Ovary (tissue), 9 donors: ENCODE data around the gene BLVRA. TPM values are rescaled to one million over a fixed set of nuclear protein-coding genes. Genes with fewer than 3 reads are reported as not detected.

Source experiments
- DNase-seq, 5 donors: peaks; one replicate each; pipeline ENCODE4 v3.0.0-alpha.2; 2019 to 2020
- H3K27ac ChIP-seq, 2 donors: fragments of 200-600 bp; one replicate each; pipeline versions ENCODE4 v1.5.1 to v1.8.0; 2019 to 2022
- H3K27me3 ChIP-seq: fragments of 200-600 bp; one replicate; pipeline ENCODE4 v1.8.0; 2022
- H3K36me3 ChIP-seq: fragments of 200-600 bp; sonication (generic); one replicate; pipeline ENCODE4 v1.5.1; 2019
- H3K4me1 ChIP-seq: one replicate; pipeline ENCODE4 v1.8.1; 2013; ENCODE audit warnings: mild to moderate bottlenecking, moderate library complexity; ENCODE audit not compliant: insufficient read depth
- H3K4me3 ChIP-seq: fragments of 200-600 bp; sonication (generic); one replicate; pipeline ENCODE4 v1.5.1; 2017
- H3K9me3 ChIP-seq, 2 donors: fragments of 200-600 bp in 1 of 2; sonication (generic) in 1 of 2; one replicate each; pipeline versions ENCODE4 v1.5.1 to v1.8.1; 2013 to 2019; ENCODE audit warnings: mild to moderate bottlenecking in 1 of 2, moderate library complexity in 1 of 2
- CTCF ChIP-seq, 3 donors: fragments of 450-650 bp in 2 of 3; fragments of 200-600 bp in 1 of 3; IDR thresholded peaks; one replicate each; pipeline versions ENCODE4 v1.5.1 to v1.8.0; 2016 to 2022; ENCODE audit warnings: antibody characterized with exemption in 3 of 3, mild to moderate bottlenecking in 1 of 3
- EP300 ChIP-seq: sonication (generic); formaldehyde crosslinking; IDR thresholded peaks from one replicate; pipeline ENCODE4 v1.6.1; 2017; ENCODE audit warnings: antibody characterized with exemption
- POLR2A ChIP-seq: fragments of 450-650 bp; IDR thresholded peaks from one replicate; pipeline ENCODE4 v1.6.1; 2017; ENCODE audit warnings: antibody characterized with exemption, mild to moderate bottlenecking, moderate library complexity
- WGBS, 3 donors: extraction: QIAGEN DNeasy Blood & Tissue Kit in 1 of 3; methylation state at CpG; one replicate each; pipeline versions ENCODE4 v1.1.5 to v1.1.7; 2013 to 2017; 5-methylcytosine and 5-hydroxymethylcytosine counted together
- intact Hi-C, 4 donors: fragments of 100-400 bp; cut with DNase I; formaldehyde crosslinking; loops; one replicate each; pipeline versions ENCODE4 v1.11.0 to v1.15.1; 2022 to 2023
- polyA plus RNA-seq, 2 donors: library from polyadenylated mRNA; stranded (reverse); fragments of 200-250 nt in 1 of 2; fragments of 350-450 nt in 1 of 2; fragmentation: Illumina TruSeq in 1 of 2; extraction: RNeasy Lipid Tissue Mini Kit (QIAGEN cat#74804) in 1 of 2; gene quantifications; one replicate each; pipeline ENCODE4 v1.2.3, GENCODE V29; 2013 to 2014
- total RNA-seq, 7 donors: library from RNA; depleted of rRNA in 2 of 7; stranded (reverse); fragments of >200 nt in 2 of 7; fragmentation: NEBNext Ultra II Directional in 3 of 7; extraction: Animal tissue kit (Norgen Biotek cat#: 25700) in 3 of 7; gene quantifications; one replicate each; pipeline versions ENCODE4 v1.1.0 to v1.2.4, GENCODE V29; 2016 to 2023
- donor health status: DM: no; HTN: no; CAD: no; lungs with moderate emphysema.
- donor health status: DM: no; HTN: no; CAD: no.
- donor health status: Bipolar disorder and iron deficiency.
- donor health status: DM: yes; HTN: yes; CAD: no.
- donor health status: DM: no; HTN: no; CAD: no.
- donor health status: DM: yes; HTN: yes; CAD: no.

Gene BLVRA
- total and polyA plus RNA-seq, 9 donors = 47.6 to 75.1 (median 65.2) TPM

- TF ChIP-seq EP300 (no peak), CTCF (IDR thresholded peaks at IDR 0.05) (no peak), POLR2A (no peak)
- no peak for DNase-seq
- intact Hi-C loops = no loop called here
- Histone ChIP-seq H3K36me3 (no peaks in the 10 kb centered on the region), H3K9me3 (no peaks in the 10 kb centered on the region), H3K4me1 (no peaks in the 10 kb centered on the region), H3K27me3 (no peaks in the 10 kb centered on the region), H3K27ac (no peak overlapping the region), H3K4me3 (no peak overlapping the region)
- 79 to 92% (median 91%) methylated on average over 2 of the region's 2 CpGs for WGBS, 3 donors
These were observed 93.3 kb downstream of the BLVRA start for GRCh38 chr7:43851805-43852204.

GRCh38 chr7:43855176-43855575, 96.7 kb downstream of the BLVRA start:
- H3K36me3 ChIP-seq = no peaks in the 10 kb centered on the region
- TF ChIP-seq CTCF (IDR thresholded peaks at IDR 0.05) = no peak
- no peak for TF ChIP-seq EP300
- no peak overlapping the region for H3K27ac ChIP-seq
- H3K27me3 ChIP-seq = no peaks in the 10 kb centered on the region
- no peaks in the 10 kb centered on the region for H3K9me3 ChIP-seq
- H3K4me3 ChIP-seq = no peak overlapping the region
- no peaks in the 10 kb centered on the region for H3K4me1 ChIP-seq
- DNase-seq = no peak
- intact Hi-C loops = no loop called here

- no peaks in the 10 kb centered on the region for H3K27me3 ChIP-seq
- no peak overlapping the region for H3K4me3 ChIP-seq
- no peak overlapping the region for H3K27ac ChIP-seq
- H3K9me3 ChIP-seq = no peaks in the 10 kb centered on the region
- H3K4me1 ChIP-seq = no peaks in the 10 kb centered on the region
- TF ChIP-seq CTCF (IDR thresholded peaks at IDR 0.05) (no peak), POLR2A (no peak), EP300 (no peak)
- no peaks in the 10 kb centered on the region for H3K36me3 ChIP-seq
- DNase-seq = no peak
- 92% methylated on average over 4 of the region's 4 CpGs for WGBS, 3 donors
- intact Hi-C loops = no loop called here
These were observed 97.8 kb downstream of the BLVRA start for GRCh38 chr7:43856316-43856715.

Other genes starting within 250 kb of the BLVRA start
- gene STK17A, start 175.6 kb upstream of the BLVRA start, total RNA-seq = 10 to 100 TPM in 6 of 7 donors, 1 to 10 TPM in 1; 9.9 to 19.9 (median 12.7) TPM
- gene STK17A, start 175.6 kb upstream of the BLVRA start, polyA plus RNA-seq = 10 to 100 TPM; 11.1 to 14.9 TPM
- 10 to 100 TPM; 45.4 to 67.7 (median 51.8) TPM for gene COA1, start 29.2 kb upstream of the BLVRA start, total RNA-seq
- gene COA1, start 29.2 kb upstream of the BLVRA start, polyA plus RNA-seq = 10 to 100 TPM; 33.2 to 41.8 TPM
- 100 to 1,000 TPM in 1 of 7 donors, 10 to 100 TPM in 6; 73.0 to 111 (median 90.9) TPM for gene MRPS24, start 110.8 kb downstream of the BLVRA start, total RNA-seq
- gene MRPS24, start 110.8 kb downstream of the BLVRA start, polyA plus RNA-seq = 100 to 1,000 TPM; 104 to 124 TPM
- 10 to 100 TPM; 20.9 to 41.0 (median 38.8) TPM for gene URGCP, start 147.9 kb downstream of the BLVRA start, total RNA-seq
- gene URGCP, start 147.9 kb downstream of the BLVRA start, polyA plus RNA-seq = 10 to 100 TPM; 19.3 to 55.1 TPM
- gene UBE2D4, start 167.8 kb downstream of the BLVRA start, total RNA-seq = 10 to 100 TPM in 6 of 7 donors, 1 to 10 TPM in 1; 9.1 to 24.8 (median 19.1) TPM
- gene UBE2D4, start 167.8 kb downstream of the BLVRA start, polyA plus RNA-seq = 10 to 100 TPM in 1 of 2 donors, 1 to 10 TPM in 1; 9.9 to 32.1 TPM
- under 1 TPM in 3 of 7 donors, not detected in 4; 0.10 to 0.17 (median 0.13) TPM for gene SPDYE1, start 239.2 kb downstream of the BLVRA start, total RNA-seq
- under 1 TPM in 1 of 2 donors, not detected in 1; 0.02 TPM for gene SPDYE1, start 239.2 kb downstream of the BLVRA start, polyA plus RNA-seq